ENCODE data around the gene SNX10. TPM values are rescaled to one million over a fixed set of nuclear protein-coding genes. Genes with fewer than 3 reads are reported as not detected.

SNX10 gene
- total and polyA plus RNA-seq, 2 of the 8 experiments (the other 6 are each of a cell fraction or from before 2014, with no cell fraction given): 4.4 to 9.6 TPM

- no peak overlapping the region for H3K4ac ChIP-seq (replicated peaks; ENCODE audit: insufficient read length, low read depth, low read length)
- no peaks in the 10 kb centered on the region for H3K36me3 ChIP-seq (ENCODE audit: control insufficient read depth in 2 of 4, insufficient read depth in 4 of 4, low read length in 3 of 4)
- H3K4me2 ChIP-seq (ENCODE audit: insufficient read depth in 1 of 2, low read depth in 2 of 2, low read length in 2 of 2): no peak overlapping the region
- no peak overlapping the region for H3K56ac ChIP-seq (replicated peaks; ENCODE audit: insufficient read length, low read depth, low read length)
- no peak overlapping the region for H2AFZ ChIP-seq (ENCODE audit: low read length)
- TF ChIP-seq EP300 (IDR thresholded peaks at IDR 0.05; ENCODE audit: borderline replicate concordance in 1 of 2, low read depth in 2 of 2, low read length in 2 of 2) (no peak), CBX8 (IDR thresholded peaks at IDR 0.05; ENCODE audit: borderline replicate concordance, low read depth, low read length) (no peak)
- H4K8ac ChIP-seq (ENCODE audit: extremely low read depth, insufficient read depth, low read length): no peak overlapping the region
- no peak overlapping the region for H3K9ac ChIP-seq (replicated peaks in 1 of 4; ENCODE audit: extremely low read depth in 1 of 4, low read depth in 3 of 4, low read length in 3 of 4)
- ChIA-PET POLR2A (ENCODE audit: partially characterized antibody) (interaction anchor here (0.6 to 1.9 kb wide), 6 partner anchors 13 to 96 kb away, joined by 3 to 6 read pairs (median 4); partner anchors contain the start of genes CBX3 and HNRNPA2B1), CTCF (ENCODE audit: partially characterized antibody) (interaction anchor here (0.6 to 1.7 kb wide), 8 partner anchors 18 to 380 kb away, joined by 3 to 9 read pairs (median 4); no protein-coding TSS in a partner anchor)
- H4K91ac ChIP-seq (replicated peaks; ENCODE audit: insufficient read length, low read length): no peak overlapping the region
- no peaks in the 10 kb centered on the region for H3K9me3 ChIP-seq (ENCODE audit: insufficient read depth in 2 of 2, low read depth in 1 of 2, low read length in 1 of 2)
- H2BK12ac ChIP-seq (ENCODE audit: low read depth, low read length): no peak overlapping the region
- no peaks in the 10 kb centered on the region for H3K79me1 ChIP-seq (ENCODE audit: low read depth, low read length)
- no peak overlapping the region for H2BK120ac ChIP-seq (replicated peaks; ENCODE audit: low read depth, low read length)
- no peaks in the 10 kb centered on the region for H3K27me3 ChIP-seq (replicated peaks in 1 of 4; ENCODE audit: control insufficient read depth in 3 of 4, extremely low read depth in 1 of 4, insufficient read depth in 3 of 4, low read length in 3 of 4)
- H3K27ac ChIP-seq (ENCODE audit: low read depth, low read length): no peak overlapping the region
- DNase-seq (ENCODE audit: low read depth in 1 of 2, low spot score in 2 of 2) (no peak), FAIRE-seq (no peak)
- no peaks in the 10 kb centered on the region for H4K20me1 ChIP-seq (replicated peaks in 1 of 2; ENCODE audit: control insufficient read depth in 1 of 2, insufficient read depth in 2 of 2, low read length in 2 of 2)
- H3K79me2 ChIP-seq (ENCODE audit: control insufficient read depth in 1 of 2, insufficient read depth in 2 of 2, low read length in 2 of 2): no peaks in the 10 kb centered on the region
- no peak overlapping the region for H2BK15ac ChIP-seq (ENCODE audit: low read length)
- H2BK20ac ChIP-seq (ENCODE audit: low read length): no peak overlapping the region
- WGBS, 2 experiments (ENCODE audit: extremely low coverage in 1 of 2, insufficient coverage in 1 of 2, insufficient read length in 1 of 2, insufficient replicate concordance in 2 of 2, low coverage in 1 of 2, low lambda C conversion rate in 2 of 2, missing lambda C conversion rate in 1 of 2): 93% methylated on average over 3 of the region's 3 CpGs; no CpG with 5 or more reads in 1 of the 2 experiments
- no peak overlapping the region for H3K14ac ChIP-seq (ENCODE audit: insufficient read length)
- no peak overlapping the region for H2BK5ac ChIP-seq (ENCODE audit: low read depth, low read length)
- no peak overlapping the region for H3K4me3 ChIP-seq (ENCODE audit: extremely low read depth in 1 of 4, insufficient read depth in 2 of 4, low read depth in 3 of 4, low read length in 4 of 4)
- no peak overlapping the region for H3K23ac ChIP-seq (ENCODE audit: insufficient read length)
- no peak overlapping the region for H3K18ac ChIP-seq (ENCODE audit: extremely low read depth, low read length)
- H3K23me2 ChIP-seq (ENCODE audit: low read depth, low read length): no peaks in the 10 kb centered on the region
- H3K4me1 ChIP-seq (replicated peaks in 1 of 4; ENCODE audit: control insufficient read depth in 3 of 4, insufficient read depth in 4 of 4, low read length in 3 of 4): no peaks in the 10 kb centered on the region
- H2AK5ac ChIP-seq (ENCODE audit: low read depth, low read length): no peak overlapping the region
- no peak overlapping the region for H4K5ac ChIP-seq (ENCODE audit: insufficient read length, low read depth, low read length)
These were observed 7.2 kb upstream of the SNX10 start for GRCh38 chr7:26284477-26284876.

Data from H1 (cell line).